Lower lobe of right lung (tissue), 2 donors: ENCODE data around the gene AZU1. TPM values are rescaled to one million over a fixed set of nuclear protein-coding genes. Genes with fewer than 3 reads are reported as not detected.
"Not testable (repeated sequence)": the region's sequence is repeated elsewhere in the genome, so short reads cannot be mapped to it uniquely, and the experiment has no call there.

Experiments
- ATAC-seq, 2 donors: fragments of 200-7000 bp; cut with Tn5 transposase; one replicate each; pipeline ENCODE4 v1.9.1; 2020 to 2022; ENCODE audit warnings: mild to moderate bottlenecking in 2 of 2, moderate library complexity in 2 of 2
- DNase-seq: peaks from one replicate; pipeline ENCODE4 v3.0.0-alpha.2; 2020
- H3K27ac ChIP-seq: fragments of 200-600 bp; one replicate; pipeline ENCODE4 v1.8.0; 2022
- H3K27me3 ChIP-seq: fragments of 200-600 bp; one replicate; pipeline ENCODE4 v1.8.0; 2022; ENCODE audit warnings: low read depth
- H3K36me3 ChIP-seq: fragments of 200-600 bp; one replicate; pipeline ENCODE4 v1.8.0; 2022; ENCODE audit warnings: mild to moderate bottlenecking
- H3K4me1 ChIP-seq: fragments of 200-600 bp; one replicate; pipeline ENCODE4 v1.8.0; 2022
- H3K4me3 ChIP-seq: fragments of 200-600 bp; one replicate; pipeline ENCODE4 v1.8.0; 2022; ENCODE audit warnings: mild to moderate bottlenecking
- H3K9me3 ChIP-seq: fragments of 200-600 bp; one replicate; pipeline ENCODE4 v1.8.0; 2022
- intact Hi-C: fragments of 100-400 bp; cut with DNase I; formaldehyde crosslinking; loops from one replicate; pipeline ENCODE4 v1.11.0; 2022
- total RNA-seq: library from RNA; stranded (reverse); fragmentation: NEBNext Ultra II Directional; extraction: Animal tissue kit (Norgen Biotek cat#: 25700); gene quantifications from one replicate; pipeline ENCODE4 v1.2.1, GENCODE V29; 2021
- TF ChIP-seq, protein P1 (sequence below): fragments of 200-600 bp; IDR thresholded peaks from one replicate; pipeline ENCODE4 v1.8.0; 2022; ENCODE audit warnings: antibody characterized with exemption, mild to moderate bottlenecking
- donor health status: DM: no; HTN: yes; CAD: no; lungs with severe emphysema.

Gene AZU1
- total RNA-seq, 1 donor from 2014 or later: 1.7 TPM

DNA sequence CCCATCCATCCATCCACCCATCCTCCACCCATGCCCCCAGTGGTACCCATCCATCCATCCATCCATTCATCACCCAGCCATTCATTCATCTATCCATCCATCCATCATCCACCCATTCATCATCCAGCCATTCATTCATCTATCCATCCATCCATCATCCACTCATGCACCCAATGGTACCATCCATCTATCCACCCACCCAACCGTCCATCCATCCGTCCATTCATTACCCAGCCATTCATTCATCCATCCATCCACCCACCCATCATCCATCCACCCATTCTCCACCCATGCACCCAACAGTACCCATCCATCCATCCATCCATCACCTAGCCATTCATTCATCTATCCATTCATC, 11.2 kb upstream of the AZU1 start:
- H3K27me3 ChIP-seq: peaks cover 5% of the 10 kb centered on the region
- H3K36me3 ChIP-seq: peaks cover 16% of the 10 kb centered on the region
- intact Hi-C loops: no loop called here
- no peak for DNase-seq
- ATAC-seq: no peak
- no peaks in the 10 kb centered on the region for H3K4me1 ChIP-seq
- TF ChIP-seq, protein P1, sequence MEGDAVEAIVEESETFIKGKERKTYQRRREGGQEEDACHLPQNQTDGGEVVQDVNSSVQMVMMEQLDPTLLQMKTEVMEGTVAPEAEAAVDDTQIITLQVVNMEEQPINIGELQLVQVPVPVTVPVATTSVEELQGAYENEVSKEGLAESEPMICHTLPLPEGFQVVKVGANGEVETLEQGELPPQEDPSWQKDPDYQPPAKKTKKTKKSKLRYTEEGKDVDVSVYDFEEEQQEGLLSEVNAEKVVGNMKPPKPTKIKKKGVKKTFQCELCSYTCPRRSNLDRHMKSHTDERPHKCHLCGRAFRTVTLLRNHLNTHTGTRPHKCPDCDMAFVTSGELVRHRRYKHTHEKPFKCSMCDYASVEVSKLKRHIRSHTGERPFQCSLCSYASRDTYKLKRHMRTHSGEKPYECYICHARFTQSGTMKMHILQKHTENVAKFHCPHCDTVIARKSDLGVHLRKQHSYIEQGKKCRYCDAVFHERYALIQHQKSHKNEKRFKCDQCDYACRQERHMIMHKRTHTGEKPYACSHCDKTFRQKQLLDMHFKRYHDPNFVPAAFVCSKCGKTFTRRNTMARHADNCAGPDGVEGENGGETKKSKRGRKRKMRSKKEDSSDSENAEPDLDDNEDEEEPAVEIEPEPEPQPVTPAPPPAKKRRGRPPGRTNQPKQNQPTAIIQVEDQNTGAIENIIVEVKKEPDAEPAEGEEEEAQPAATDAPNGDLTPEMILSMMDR: no peak
- no peaks in the 10 kb centered on the region for H3K9me3 ChIP-seq
- H3K27ac ChIP-seq: no peak overlapping the region
- no peak overlapping the region for H3K4me3 ChIP-seq

DNA sequence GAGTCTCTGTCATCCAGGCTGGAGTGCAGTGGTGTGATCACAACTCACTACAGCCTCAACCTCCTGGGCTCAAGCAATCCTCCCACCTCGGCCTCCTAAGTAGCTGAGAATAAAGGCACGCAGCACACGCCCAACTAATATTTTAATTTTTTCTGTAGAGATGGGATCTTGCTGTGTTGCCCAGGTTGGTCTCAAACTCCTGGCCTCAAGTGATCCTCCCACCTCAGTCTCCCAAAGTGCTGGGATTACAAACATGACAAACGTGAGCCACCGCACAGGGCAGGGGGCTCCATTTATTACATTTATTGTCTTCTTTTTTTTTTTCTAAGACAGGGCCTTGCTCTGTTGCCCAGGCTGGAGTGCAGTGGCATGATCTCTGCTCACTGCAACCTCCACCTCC, 7.4 kb upstream of the AZU1 start:
- H3K9me3 ChIP-seq, ATAC-seq, DNase-seq, H3K27ac ChIP-seq, intact Hi-C loops, H3K4me3 ChIP-seq, H3K36me3 ChIP-seq: not testable (repeated sequence)
- Histone ChIP-seq H3K27me3 (peaks cover 32% of the 10 kb centered on the region), H3K4me1 (peaks cover 15% of the 10 kb centered on the region)

DNA sequence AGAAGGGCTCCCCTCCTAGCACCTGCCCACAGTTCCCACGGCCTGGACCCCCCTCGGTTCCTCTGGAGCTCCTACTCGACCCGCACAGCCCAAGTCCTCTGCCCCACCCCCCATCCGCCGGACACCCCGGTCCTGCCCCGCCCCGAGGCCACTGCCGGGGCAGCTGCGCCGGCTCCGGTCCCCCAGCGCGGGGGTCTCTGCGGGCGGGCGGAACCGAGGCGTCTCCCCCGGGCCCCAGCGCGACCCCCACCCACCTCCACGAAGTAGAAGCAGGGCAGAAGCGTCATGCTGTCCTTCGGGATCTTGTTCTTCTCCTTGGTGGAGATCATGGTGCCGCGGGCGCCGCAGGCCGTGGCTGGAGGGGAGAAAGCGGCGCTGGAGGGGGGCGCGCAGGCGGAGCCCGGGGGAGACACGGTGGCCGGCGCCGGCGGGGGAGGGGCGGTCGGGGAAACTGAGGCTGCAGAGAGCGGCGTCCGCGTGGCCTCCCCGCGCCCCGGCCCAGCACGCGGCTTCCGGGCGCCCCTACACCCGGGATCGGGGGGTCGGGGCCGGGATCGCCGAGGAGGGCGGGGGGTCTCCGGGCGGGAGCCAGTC, 6.3 kb upstream of the AZU1 start:
- H3K27ac ChIP-seq: no peak overlapping the region
- DNase-seq (no peak), ATAC-seq (peak in 1 of 2 donors; percentile 5)

DNA sequence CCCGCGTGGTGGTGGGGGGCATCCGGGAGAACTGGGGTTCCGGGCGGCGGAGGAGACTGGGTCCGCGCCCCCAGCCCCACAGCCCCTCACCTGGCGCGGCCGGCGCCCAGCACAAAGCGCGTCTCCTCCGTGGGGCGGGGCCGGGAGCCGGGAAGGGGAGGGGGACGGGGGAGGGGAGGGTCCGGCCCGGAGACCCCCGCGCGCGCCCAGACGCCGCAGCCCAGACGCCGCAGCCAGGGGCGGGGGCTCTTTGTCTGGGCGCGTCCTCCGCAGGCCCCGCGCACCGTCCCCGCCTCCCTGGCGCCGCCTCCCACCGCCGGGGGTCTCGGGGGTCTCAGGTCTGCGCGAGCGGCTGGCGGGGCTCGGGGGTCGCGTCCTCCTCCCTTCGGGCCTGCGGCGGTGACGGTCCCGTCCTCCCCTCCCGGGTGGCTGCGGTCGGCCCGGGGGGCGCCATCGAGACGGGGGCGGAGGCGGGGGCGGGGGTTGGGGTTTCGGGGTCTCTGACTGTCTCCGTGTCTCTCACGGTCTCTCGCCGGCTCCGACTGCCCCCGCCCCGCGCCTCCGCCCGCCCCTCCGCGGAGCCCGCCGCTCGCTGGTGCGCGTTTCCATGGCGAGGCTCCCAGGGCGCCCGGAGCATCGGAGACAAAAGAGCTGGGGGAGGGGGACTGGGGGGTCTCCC, 5.7 kb upstream of the AZU1 start, which contains the start of gene PLPPR3:
Gene PLPPR3, minus strand, starts transcription at position 131 of the 679 bp plus-strand sequence. CDS start 396 bp downstream, outside the sequence.
- H3K27ac ChIP-seq: no peak within 1 kb of the TSS
- DNase-seq: no peak
- no peak for ATAC-seq
- H3K27me3 ChIP-seq: peaks cover 32% of the 10 kb centered on the region
- H3K4me3 ChIP-seq: peak within 1 kb of the TSS; percentile 39
- H3K9me3 ChIP-seq: no peaks in the 10 kb centered on the region
- no peaks in the 10 kb centered on the region for H3K36me3 ChIP-seq
- TF ChIP-seq, protein P1: no peak
- peaks cover 15% of the 10 kb centered on the region for H3K4me1 ChIP-seq
- intact Hi-C loops: no loop called here

More for the DNA sequence above, 6.3 kb upstream of the AZU1 start:
- Histone ChIP-seq H3K9me3 (no peaks in the 10 kb centered on the region), H3K4me1 (peaks cover 15% of the 10 kb centered on the region), H3K4me3 (peak overlapping the region; percentile 39), H3K36me3 (no peaks in the 10 kb centered on the region), H3K27me3 (peaks cover 32% of the 10 kb centered on the region)
- intact Hi-C loops: no loop called here
- TF ChIP-seq, protein P1: no peak

DNA sequence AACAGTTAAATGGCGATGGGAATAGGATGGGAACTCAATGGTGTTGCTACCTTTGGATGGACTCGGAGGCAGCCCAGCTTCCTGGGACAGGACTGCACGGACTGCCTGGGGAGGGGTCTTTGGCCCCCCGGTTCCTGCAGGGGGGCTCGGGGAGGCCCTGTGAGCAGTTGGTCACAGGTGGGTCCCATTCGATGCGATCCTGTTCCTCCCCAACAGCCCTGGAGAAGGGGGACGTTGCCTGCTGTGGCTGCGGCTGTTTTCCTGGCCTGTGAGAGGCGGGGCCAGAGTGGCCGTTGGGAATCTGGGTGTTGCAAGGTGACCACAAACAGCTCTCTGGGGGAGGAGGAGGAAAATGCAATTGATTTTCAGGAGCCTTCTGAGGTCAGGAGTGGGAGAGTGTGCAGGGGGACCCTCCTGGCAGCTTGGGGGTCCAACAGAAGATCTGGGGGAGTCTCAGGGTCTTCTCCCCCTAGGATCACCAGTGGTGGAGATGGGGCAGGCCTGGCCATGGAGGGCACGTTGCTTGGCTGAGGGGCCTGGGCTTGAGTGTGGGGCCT, 4.0 kb upstream of the AZU1 start:
- intact Hi-C loops: no loop called here
- Histone ChIP-seq H3K27me3 (peaks cover 32% of the 10 kb centered on the region), H3K4me3 (no peak overlapping the region), H3K36me3 (no peaks in the 10 kb centered on the region), H3K9me3 (no peaks in the 10 kb centered on the region), H3K27ac (no peak overlapping the region), H3K4me1 (peaks cover 24% of the 10 kb centered on the region)
- ATAC-seq (no peak), DNase-seq (no peak)
- TF ChIP-seq, protein P1: no peak

DNA sequence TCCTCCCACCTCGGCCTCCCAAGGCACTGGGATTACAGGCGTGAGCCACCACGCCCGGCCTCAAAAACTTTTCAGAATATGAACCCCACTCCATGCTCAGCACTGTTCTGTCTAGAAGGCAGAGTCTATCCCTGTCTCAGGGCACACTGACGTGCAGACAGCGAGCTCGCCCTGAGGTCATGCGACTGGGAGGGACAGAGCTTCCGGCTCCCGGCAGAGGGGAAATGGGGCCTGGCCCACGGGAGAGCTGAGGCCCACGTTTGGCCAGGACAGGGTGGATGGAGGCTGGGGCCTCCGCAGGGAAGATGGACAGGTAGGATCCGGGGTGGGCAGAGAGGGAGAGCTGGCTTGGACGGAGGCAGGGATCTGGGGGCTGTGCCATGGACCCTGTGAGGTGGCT, 2.8 kb upstream of the AZU1 start:
- intact Hi-C loops: no loop called here
- H3K9me3 ChIP-seq: no peaks in the 10 kb centered on the region
- TF ChIP-seq, protein P1: no peak
- H3K27ac ChIP-seq: no peak overlapping the region
- ATAC-seq: peak; percentile 21 to 44
- H3K36me3 ChIP-seq: no peaks in the 10 kb centered on the region
- H3K27me3 ChIP-seq: peaks cover 37% of the 10 kb centered on the region
- H3K4me3 ChIP-seq: no peak overlapping the region
- H3K4me1 ChIP-seq: peaks cover 24% of the 10 kb centered on the region
- no peak for DNase-seq
